Gastrocnemius medialis (tissue), 4 donors: Measurements from ENCODE around the gene CYP2R1.

Experiments
- CTCF ChIP-seq, 5 experiments: fragments of 450-650 bp in 3 of 5; fragments of 200-600 bp in 2 of 5; sonication (generic) in 2 of 5; IDR thresholded peaks in 4 of 5; conservative IDR thresholded peaks in 1 of 5; 1 replicate in 4 of 5; 2 replicates in 1 of 5; pipeline ENCODE4 v1.5.1; 2016 to 2019; ENCODE audit warnings: antibody characterized with exemption in 5 of 5, mild to moderate bottlenecking in 3 of 5, moderate library complexity in 3 of 5
- POLR2A ChIP-seq, 2 donors: fragments of 450-650 bp; IDR thresholded peaks; one replicate each; pipeline ENCODE4 v1.6.1; 2017; ENCODE audit warnings: antibody characterized with exemption in 2 of 2, mild to moderate bottlenecking in 2 of 2, moderate library complexity in 2 of 2

GRCh38 chr11:14906993-14907392 lies 15.0 kb upstream of the CYP2R1 start:
- TF ChIP-seq CTCF (IDR thresholded peaks at IDR 0.05 in 4 of 5, conservative IDR thresholded peaks at IDR 0.05 in 1 of 5) (no peak), POLR2A (IDR thresholded peaks at IDR 0.05) (no peak)
